ENCODE measurements around the gene NCAPH2.
A peak's percentile ranks its signal among the peaks of the same experiment; 100 is the strongest.
"Not testable (repeated sequence)": the region's sequence is repeated elsewhere in the genome, so short reads cannot be mapped to it uniquely, and the experiment has no call there.

Gene NCAPH2

GRCh38 chr22:50519151-50519550, 11.1 kb downstream of the NCAPH2 start:
- no peak for DNase-seq (ENCODE audit: low read depth)

- DNase-seq (ENCODE audit: low read depth), result not testable (repeated sequence)
These were observed 12.2 kb downstream of the NCAPH2 start for GRCh38 chr22:50520184-50520583.

- DNase-seq (ENCODE audit: low read depth), result no peak
These were observed 12.9 kb downstream of the NCAPH2 start for GRCh38 chr22:50520826-50521453.

- DNase-seq (ENCODE audit: low read depth), result no peak
These were observed 13.7 kb downstream of the NCAPH2 start for GRCh38 chr22:50521710-50522109.

GRCh38 chr22:50522208-50522805, 14.3 kb downstream of the NCAPH2 start:
- DNase-seq (ENCODE audit: low read depth), result no peak

- no peak for DNase-seq (ENCODE audit: low read depth)
These were observed 14.9 kb downstream of the NCAPH2 start for GRCh38 chr22:50522806-50523438.

- no peak for DNase-seq (ENCODE audit: low read depth)
These were observed 15.4 kb downstream of the NCAPH2 start for GRCh38 chr22:50523458-50523805.

- DNase-seq (ENCODE audit: low read depth), result no peak
These were observed 16.0 kb downstream of the NCAPH2 start for GRCh38 chr22:50523806-50524675.

- DNase-seq (ENCODE audit: low read depth), result no peak
These were observed 16.7 kb downstream of the NCAPH2 start for GRCh38 chr22:50524676-50525103.

GRCh38 chr22:50525104-50525857, 17.3 kb downstream of the NCAPH2 start, which contains the start of gene SCO2:
SCO2 (minus strand) TSS chr22:50525598; CDS start chr22:50524411, 1,187 bp downstream.
- peak; percentile 96 for DNase-seq (ENCODE audit: low read depth)

- DNase-seq (ENCODE audit: low read depth), result no peak
These were observed 17.8 kb downstream of the NCAPH2 start for GRCh38 chr22:50525858-50526107.

- peak; percentile 69 for DNase-seq (ENCODE audit: low read depth)
These were observed 18.2 kb downstream of the NCAPH2 start for GRCh38 chr22:50526108-50526833.

- DNase-seq (ENCODE audit: low read depth), result no peak
These were observed 19.1 kb downstream of the NCAPH2 start for GRCh38 chr22:50526834-50527801.

GRCh38 chr22:50527921-50528681, 20.1 kb downstream of the NCAPH2 start:
- no peak for DNase-seq (ENCODE audit: low read depth)

- no peak for DNase-seq (ENCODE audit: low read depth)
These were observed 20.8 kb downstream of the NCAPH2 start for GRCh38 chr22:50528682-50529415.

GRCh38 chr22:50529416-50529896, 21.4 kb downstream of the NCAPH2 start:
- DNase-seq (ENCODE audit: low read depth), result no peak

GRCh38 chr22:50529897-50530579, 22.0 kb downstream of the NCAPH2 start, which contains the start of gene TYMP:
TYMP (minus strand) TSS chr22:50530012; CDS start chr22:50529709, 303 bp downstream.
- no peak for DNase-seq (ENCODE audit: low read depth)

- no peak for DNase-seq (ENCODE audit: low read depth)
These were observed 22.5 kb downstream of the NCAPH2 start for GRCh38 chr22:50530580-50530876.

Measured in stimulated activated CD8-positive, alpha-beta memory T cell treated with anti-CD3 and anti-CD28 coated beads, Interleukin-12 subunit alpha, Interleukin-12 subunit beta, amount 100 ng/mL, for 1 hour (primary cell).